ENCODE results near the gene ALAD.
"Not testable (repeated sequence)": the region's sequence is repeated elsewhere in the genome, so short reads cannot be mapped to it uniquely, and the experiment has no call there.

Gene ALAD

GRCh38 chr9:113401027-113401792 is at the start of gene ALAD:
TSS of gene ALAD (minus strand) at chr9:113401284. CDS start at chr9:113393559, 7,725 bp downstream.
- H3K36me3 ChIP-seq (ENCODE audit: insufficient read depth, low read length) = peaks cover 3% of the 10 kb centered on the region
- H3K9me3 ChIP-seq (ENCODE audit: low read length) = no peaks in the 10 kb centered on the region
- H3K4me1 ChIP-seq (ENCODE audit: insufficient read depth, low read length) = peaks cover 9% of the 10 kb centered on the region
- peak within 1 kb of the TSS; percentile 93 for H2AFZ ChIP-seq (ENCODE audit: low read depth, low read length)
- H3K27me3 ChIP-seq (ENCODE audit: insufficient read depth, low read length) = no peaks in the 10 kb centered on the region
- peak within 1 kb of the TSS; percentile 67 for H3K4me3 ChIP-seq (ENCODE audit: low read length)

DNA sequence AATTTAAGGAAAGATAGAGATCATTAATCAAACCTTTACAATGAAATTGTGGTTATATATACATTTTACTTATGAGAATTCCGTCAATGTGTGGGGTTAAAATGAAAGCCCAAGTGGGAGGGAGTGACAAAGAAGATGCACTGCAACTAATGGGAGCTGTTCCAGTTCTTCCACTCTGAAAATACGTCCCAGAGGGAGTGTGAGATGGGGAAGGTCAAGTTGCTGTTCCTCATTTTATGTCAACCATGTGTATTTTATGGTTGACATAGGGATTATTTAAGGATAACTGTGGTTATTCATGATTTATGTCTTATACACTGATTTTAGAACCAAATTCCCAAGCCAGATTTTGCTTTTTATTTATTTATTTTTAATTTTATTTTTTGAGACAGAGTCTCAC is 48.3 kb upstream of the ALAD start:
- Histone ChIP-seq H3K4me3 (ENCODE audit: low read length) (no peak overlapping the region), H3K36me3 (ENCODE audit: insufficient read depth, low read length) (no peaks in the 10 kb centered on the region), H3K4me1 (ENCODE audit: insufficient read depth, low read length) (peaks cover 2% of the 10 kb centered on the region), H3K27me3 (ENCODE audit: insufficient read depth, low read length) (no peaks in the 10 kb centered on the region), H2AFZ (ENCODE audit: low read depth, low read length) (no peak overlapping the region), H3K9me3 (ENCODE audit: low read length) (no peaks in the 10 kb centered on the region)

DNA sequence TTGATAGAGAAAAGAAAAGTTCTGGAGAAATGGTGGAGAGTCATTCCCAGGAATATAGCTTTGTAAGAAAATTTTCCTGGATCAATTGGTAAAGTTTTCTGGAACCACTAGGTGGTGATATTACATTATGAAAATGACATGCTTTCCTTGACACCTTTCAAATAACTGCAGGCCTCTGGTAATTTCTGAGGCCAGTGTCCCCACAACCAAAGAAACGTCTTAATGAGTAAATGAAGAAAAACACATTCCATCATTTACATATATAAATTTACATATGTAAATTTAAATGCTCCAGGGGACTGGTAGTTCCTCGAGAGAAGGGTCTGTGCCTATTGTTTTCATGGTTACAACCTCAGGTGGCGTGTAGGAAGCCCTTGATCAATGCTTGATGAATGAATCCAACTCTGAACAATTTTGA is 45.2 kb upstream of the ALAD start:
- no peaks in the 10 kb centered on the region for H3K27me3 ChIP-seq (ENCODE audit: insufficient read depth, low read length)
- H3K36me3 ChIP-seq (ENCODE audit: insufficient read depth, low read length) = no peaks in the 10 kb centered on the region
- H3K9me3 ChIP-seq (ENCODE audit: low read length) = no peaks in the 10 kb centered on the region
- no peak overlapping the region for H3K4me3 ChIP-seq (ENCODE audit: low read length)
- H3K4me1 ChIP-seq (ENCODE audit: insufficient read depth, low read length) = peaks cover 2% of the 10 kb centered on the region
- peak overlapping the region; percentile 67 for H2AFZ ChIP-seq (ENCODE audit: low read depth, low read length)

DNA sequence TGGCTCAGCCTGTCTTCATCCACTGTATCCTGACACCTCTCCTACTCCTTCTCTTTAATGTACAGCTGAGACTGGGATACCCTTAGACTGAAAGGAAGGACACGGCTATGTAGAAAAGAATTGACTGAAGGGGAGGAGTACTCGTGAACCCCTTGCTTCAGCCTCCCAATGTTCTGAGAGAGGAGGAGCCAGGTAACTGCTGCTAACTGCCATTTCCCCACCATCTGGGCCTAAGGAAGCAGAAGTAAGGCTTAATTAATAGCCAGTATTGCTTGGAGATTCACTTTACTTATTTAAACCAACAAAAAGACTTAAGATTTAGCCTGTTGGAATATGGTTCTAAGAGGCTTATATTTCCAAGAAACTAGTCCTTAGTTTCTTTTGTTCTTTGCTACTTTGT is 43.7 kb upstream of the ALAD start:
- H3K4me1 ChIP-seq (ENCODE audit: insufficient read depth, low read length) = peaks cover 2% of the 10 kb centered on the region
- no peak overlapping the region for H3K4me3 ChIP-seq (ENCODE audit: low read length)
- H3K36me3 ChIP-seq (ENCODE audit: insufficient read depth, low read length) = no peaks in the 10 kb centered on the region
- no peaks in the 10 kb centered on the region for H3K27me3 ChIP-seq (ENCODE audit: insufficient read depth, low read length)
- no peaks in the 10 kb centered on the region for H3K9me3 ChIP-seq (ENCODE audit: low read length)
- no peak overlapping the region for H2AFZ ChIP-seq (ENCODE audit: low read depth, low read length)

DNA sequence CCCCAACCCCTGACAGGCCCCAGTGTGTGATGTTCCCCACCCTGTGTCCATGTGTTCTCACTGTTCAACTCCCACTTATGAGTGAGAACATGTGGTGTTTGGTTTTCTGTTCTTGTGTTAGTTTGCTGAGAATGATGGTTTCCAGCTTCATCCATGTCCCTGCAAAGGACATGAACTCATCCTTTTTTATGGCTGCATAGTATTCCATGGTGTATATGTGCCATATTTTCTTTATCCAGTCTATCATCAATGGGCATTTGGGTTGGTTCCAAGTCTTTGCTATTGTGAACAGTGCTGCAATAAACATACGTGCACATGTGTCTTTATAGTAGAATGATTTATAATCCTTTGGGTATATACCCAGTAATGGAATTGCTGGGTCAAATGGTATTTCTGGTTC is 36.6 kb upstream of the ALAD start:
- H3K27me3 ChIP-seq (ENCODE audit: insufficient read depth, low read length); H3K4me1 ChIP-seq (ENCODE audit: insufficient read depth, low read length); H3K4me3 ChIP-seq (ENCODE audit: low read length); H3K9me3 ChIP-seq (ENCODE audit: low read length); H3K36me3 ChIP-seq (ENCODE audit: insufficient read depth, low read length); H2AFZ ChIP-seq (ENCODE audit: low read depth, low read length): not testable (repeated sequence)

- Histone ChIP-seq H3K4me3 (ENCODE audit: low read length) (no peak overlapping the region), H2AFZ (ENCODE audit: low read depth, low read length) (no peak overlapping the region), H3K27me3 (ENCODE audit: insufficient read depth, low read length) (no peaks in the 10 kb centered on the region), H3K4me1 (ENCODE audit: insufficient read depth, low read length) (no peaks in the 10 kb centered on the region), H3K36me3 (ENCODE audit: insufficient read depth, low read length) (no peaks in the 10 kb centered on the region), H3K9me3 (ENCODE audit: low read length) (peaks cover 2% of the 10 kb centered on the region)
Measured at GRCh38 chr9:113436728-113437515, 35.8 kb upstream of the ALAD start.

GRCh38 chr9:113431191-113431590 is 30.1 kb upstream of the ALAD start:
- no peaks in the 10 kb centered on the region for H3K27me3 ChIP-seq (ENCODE audit: insufficient read depth, low read length)
- H2AFZ ChIP-seq (ENCODE audit: low read depth, low read length) = no peak overlapping the region
- no peaks in the 10 kb centered on the region for H3K4me1 ChIP-seq (ENCODE audit: insufficient read depth, low read length)
- H3K36me3 ChIP-seq (ENCODE audit: insufficient read depth, low read length) = no peaks in the 10 kb centered on the region
- no peak overlapping the region for H3K4me3 ChIP-seq (ENCODE audit: low read length)
- no peaks in the 10 kb centered on the region for H3K9me3 ChIP-seq (ENCODE audit: low read length)

GRCh38 chr9:113428062-113428615 is 27.1 kb upstream of the ALAD start:
- Histone ChIP-seq H3K27me3 (ENCODE audit: insufficient read depth, low read length) (no peaks in the 10 kb centered on the region), H2AFZ (ENCODE audit: low read depth, low read length) (no peak overlapping the region)

GRCh38 chr9:113427629-113428028 is 26.5 kb upstream of the ALAD start:
- Histone ChIP-seq H3K36me3 (ENCODE audit: insufficient read depth, low read length) (no peaks in the 10 kb centered on the region), H3K9me3 (ENCODE audit: low read length) (no peaks in the 10 kb centered on the region), H2AFZ (ENCODE audit: low read depth, low read length) (no peak overlapping the region), H3K27me3 (ENCODE audit: insufficient read depth, low read length) (no peaks in the 10 kb centered on the region), H3K4me1 (ENCODE audit: insufficient read depth, low read length) (peaks cover 5% of the 10 kb centered on the region), H3K4me3 (ENCODE audit: low read length) (no peak overlapping the region)

More at GRCh38 chr9:113428062-113428615, 27.1 kb upstream of the ALAD start:
- H3K9me3 ChIP-seq (ENCODE audit: low read length) = no peaks in the 10 kb centered on the region
- H3K4me3 ChIP-seq (ENCODE audit: low read length) = no peak overlapping the region
- H3K36me3 ChIP-seq (ENCODE audit: insufficient read depth, low read length) = no peaks in the 10 kb centered on the region
- H3K4me1 ChIP-seq (ENCODE audit: insufficient read depth, low read length) = peaks cover 5% of the 10 kb centered on the region

GRCh38 chr9:113426701-113427100 is 25.6 kb upstream of the ALAD start:
- H3K36me3 ChIP-seq (ENCODE audit: insufficient read depth, low read length) = no peaks in the 10 kb centered on the region
- no peak overlapping the region for H2AFZ ChIP-seq (ENCODE audit: low read depth, low read length)
- no peaks in the 10 kb centered on the region for H3K27me3 ChIP-seq (ENCODE audit: insufficient read depth, low read length)
- no peak overlapping the region for H3K4me3 ChIP-seq (ENCODE audit: low read length)
- peaks cover 5% of the 10 kb centered on the region for H3K4me1 ChIP-seq (ENCODE audit: insufficient read depth, low read length)
- no peaks in the 10 kb centered on the region for H3K9me3 ChIP-seq (ENCODE audit: low read length)

- no peaks in the 10 kb centered on the region for H3K9me3 ChIP-seq (ENCODE audit: low read length)
- no peak overlapping the region for H3K4me3 ChIP-seq (ENCODE audit: low read length)
- H3K27me3 ChIP-seq (ENCODE audit: insufficient read depth, low read length) = no peaks in the 10 kb centered on the region
- peaks cover 5% of the 10 kb centered on the region for H3K4me1 ChIP-seq (ENCODE audit: insufficient read depth, low read length)
- no peak overlapping the region for H2AFZ ChIP-seq (ENCODE audit: low read depth, low read length)
- H3K36me3 ChIP-seq (ENCODE audit: insufficient read depth, low read length) = no peaks in the 10 kb centered on the region
Measured at GRCh38 chr9:113425072-113425471, 24.0 kb upstream of the ALAD start.

DNA sequence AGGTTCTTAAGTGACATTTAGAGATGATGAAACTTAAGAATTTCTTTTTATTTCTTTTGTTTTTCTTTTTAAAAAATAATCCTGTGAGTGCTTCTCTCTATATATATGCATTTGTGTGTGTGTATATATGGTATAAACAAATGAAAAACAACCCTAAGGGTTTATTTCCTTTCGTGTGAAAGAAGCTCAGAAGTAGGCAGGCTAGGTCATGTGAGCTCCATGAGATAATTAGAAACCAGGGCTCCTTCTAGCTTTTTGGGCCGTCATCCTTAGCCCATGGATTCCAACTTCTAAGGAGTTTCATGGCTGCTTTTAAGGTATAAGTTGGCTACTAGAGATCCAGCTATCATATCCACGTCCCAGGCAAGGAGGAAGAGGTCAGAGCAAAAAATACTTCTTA is 20.6 kb upstream of the ALAD start:
- H3K4me3 ChIP-seq (ENCODE audit: low read length) = no peak overlapping the region
- H3K4me1 ChIP-seq (ENCODE audit: insufficient read depth, low read length) = peaks cover 5% of the 10 kb centered on the region
- H3K9me3 ChIP-seq (ENCODE audit: low read length) = no peaks in the 10 kb centered on the region
- H2AFZ ChIP-seq (ENCODE audit: low read depth, low read length) = no peak overlapping the region
- H3K36me3 ChIP-seq (ENCODE audit: insufficient read depth, low read length) = no peaks in the 10 kb centered on the region
- no peaks in the 10 kb centered on the region for H3K27me3 ChIP-seq (ENCODE audit: insufficient read depth, low read length)

- Histone ChIP-seq H3K27me3 (ENCODE audit: insufficient read depth, low read length) (no peaks in the 10 kb centered on the region), H3K9me3 (ENCODE audit: low read length) (no peaks in the 10 kb centered on the region), H3K4me3 (ENCODE audit: low read length) (no peak overlapping the region), H2AFZ (ENCODE audit: low read depth, low read length) (no peak overlapping the region), H3K36me3 (ENCODE audit: insufficient read depth, low read length) (no peaks in the 10 kb centered on the region), H3K4me1 (ENCODE audit: insufficient read depth, low read length) (no peaks in the 10 kb centered on the region)
Measured at GRCh38 chr9:113417370-113417769, 16.3 kb upstream of the ALAD start.
